ENCODE measurements around the gene TRANK1. TPM values are rescaled to one million over a fixed set of nuclear protein-coding genes. Genes with fewer than 3 reads are reported as not detected.

Gene TRANK1
- polyA plus RNA-seq, 1 donor (not counting 4 experiments of a cell fraction or from before 2014, with no cell fraction given) = 3.2 TPM

DNA sequence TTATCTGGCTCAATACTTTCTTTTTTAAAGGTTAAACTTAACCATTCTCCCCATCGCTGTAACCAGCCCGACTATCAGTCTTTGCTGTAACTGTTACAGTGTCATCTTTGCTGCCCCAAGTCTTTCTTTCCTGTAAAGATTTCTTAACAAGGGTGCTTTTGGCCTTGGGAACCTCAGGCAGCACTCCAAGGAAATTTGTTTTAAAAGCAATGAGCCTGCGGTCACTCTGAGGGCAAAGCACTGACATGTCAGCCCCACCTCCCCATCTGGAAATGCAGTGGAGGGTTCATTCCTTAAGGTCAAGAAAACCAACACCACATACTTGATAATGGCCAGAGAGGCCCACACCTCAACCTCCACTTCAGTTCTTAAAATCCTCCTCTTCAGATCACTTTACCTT is 3.2 kb downstream of the TRANK1 start:
- FAIRE-seq = no peak
- H3K4me3 ChIP-seq (ENCODE audit: control insufficient read depth in 2 of 3, extremely low read depth in 1 of 3, insufficient read depth in 2 of 3, low read depth in 1 of 3, low read length in 3 of 3) = no peak overlapping the region
- TF ChIP-seq, protein P1, sequence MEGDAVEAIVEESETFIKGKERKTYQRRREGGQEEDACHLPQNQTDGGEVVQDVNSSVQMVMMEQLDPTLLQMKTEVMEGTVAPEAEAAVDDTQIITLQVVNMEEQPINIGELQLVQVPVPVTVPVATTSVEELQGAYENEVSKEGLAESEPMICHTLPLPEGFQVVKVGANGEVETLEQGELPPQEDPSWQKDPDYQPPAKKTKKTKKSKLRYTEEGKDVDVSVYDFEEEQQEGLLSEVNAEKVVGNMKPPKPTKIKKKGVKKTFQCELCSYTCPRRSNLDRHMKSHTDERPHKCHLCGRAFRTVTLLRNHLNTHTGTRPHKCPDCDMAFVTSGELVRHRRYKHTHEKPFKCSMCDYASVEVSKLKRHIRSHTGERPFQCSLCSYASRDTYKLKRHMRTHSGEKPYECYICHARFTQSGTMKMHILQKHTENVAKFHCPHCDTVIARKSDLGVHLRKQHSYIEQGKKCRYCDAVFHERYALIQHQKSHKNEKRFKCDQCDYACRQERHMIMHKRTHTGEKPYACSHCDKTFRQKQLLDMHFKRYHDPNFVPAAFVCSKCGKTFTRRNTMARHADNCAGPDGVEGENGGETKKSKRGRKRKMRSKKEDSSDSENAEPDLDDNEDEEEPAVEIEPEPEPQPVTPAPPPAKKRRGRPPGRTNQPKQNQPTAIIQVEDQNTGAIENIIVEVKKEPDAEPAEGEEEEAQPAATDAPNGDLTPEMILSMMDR (optimal IDR thresholded peaks at IDR 0.05 in 1 of 3, IDR thresholded peaks at IDR 0.05 in 1 of 3, conservative IDR thresholded peaks at IDR 0.05 in 1 of 3; ENCODE audit: extremely low read depth in 1 of 3, insufficient read depth in 2 of 3, low read length in 3 of 3) = no peak
- TF ChIP-seq EZH2 (IDR thresholded peaks at IDR 0.05; ENCODE audit: low read length) = no peak
- no peak overlapping the region for H3K9ac ChIP-seq (ENCODE audit: control insufficient read depth, extremely low read depth, insufficient read depth, low read length)
- no peaks in the 10 kb centered on the region for H4K20me1 ChIP-seq (ENCODE audit: control insufficient read depth, extremely low read depth, insufficient read depth, low read length)
- no peak overlapping the region for H3K27ac ChIP-seq (ENCODE audit: control insufficient read depth, insufficient read depth, low read length)
- no peaks in the 10 kb centered on the region for H3K9me1 ChIP-seq (ENCODE audit: control insufficient read depth, extremely low read depth, insufficient read depth, low read length)
- dilution Hi-C loops (cut with MboI; ENCODE audit: extremely low pct_ligation_motif_present, low sequenced_read_pairs) = no loop called here
- no peaks in the 10 kb centered on the region for H3K9me3 ChIP-seq (ENCODE audit: control insufficient read depth, low read depth, low read length)
- H3K36me3 ChIP-seq (ENCODE audit: control insufficient read depth in 2 of 2, extremely low read depth in 1 of 2, insufficient read depth in 2 of 2, low read length in 2 of 2) = no peaks in the 10 kb centered on the region
- no peaks in the 10 kb centered on the region for H3K79me2 ChIP-seq (ENCODE audit: control insufficient read depth, insufficient read depth, low read length)
- peaks cover 12% of the 10 kb centered on the region for H3K4me1 ChIP-seq (ENCODE audit: control insufficient read depth, extremely low read depth, insufficient read depth, low read length)
- no peak overlapping the region for H2AFZ ChIP-seq (ENCODE audit: control insufficient read depth, low read length)
- DNase-seq (ENCODE audit: low read depth, low spot score) = no peak
- H3K4me2 ChIP-seq (ENCODE audit: control insufficient read depth, extremely low read depth, insufficient read depth, low read depth, low read length) = no peak overlapping the region
- peaks cover 7% of the 10 kb centered on the region for H3K27me3 ChIP-seq (ENCODE audit: control insufficient read depth, extremely low read depth, insufficient read depth, low read length)

DNA sequence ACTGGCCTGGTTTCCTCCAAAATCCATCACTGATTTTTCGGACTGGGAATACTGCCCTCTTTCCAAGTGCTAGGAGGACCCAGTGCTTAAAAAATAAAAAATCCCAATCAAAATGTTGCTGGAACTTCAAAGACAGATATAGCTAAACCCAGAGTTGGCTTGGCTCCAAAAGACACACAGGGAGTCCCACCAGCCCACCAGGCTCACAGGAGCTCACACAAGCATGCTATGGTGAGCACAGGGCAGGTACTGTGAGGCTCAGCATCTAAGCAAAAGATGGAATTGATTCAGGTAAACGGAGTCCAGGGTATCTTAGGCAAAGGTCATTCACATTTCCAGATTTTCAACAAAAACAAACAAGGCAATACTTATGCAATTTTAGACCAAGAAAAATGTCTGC is 3.7 kb downstream of the TRANK1 start:
- DNase-seq (ENCODE audit: low read depth, low spot score) (no peak), FAIRE-seq (no peak)
- dilution Hi-C loops (cut with MboI; ENCODE audit: extremely low pct_ligation_motif_present, low sequenced_read_pairs) = no loop called here
- H3K9me1 ChIP-seq (ENCODE audit: control insufficient read depth, extremely low read depth, insufficient read depth, low read length) = no peaks in the 10 kb centered on the region
- peaks cover 7% of the 10 kb centered on the region for H3K27me3 ChIP-seq (ENCODE audit: control insufficient read depth, extremely low read depth, insufficient read depth, low read length)
- no peak overlapping the region for H2AFZ ChIP-seq (ENCODE audit: control insufficient read depth, low read length)
- no peak overlapping the region for H3K9ac ChIP-seq (ENCODE audit: control insufficient read depth, extremely low read depth, insufficient read depth, low read length)
- H3K9me3 ChIP-seq (ENCODE audit: control insufficient read depth, low read depth, low read length) = no peaks in the 10 kb centered on the region
- H4K20me1 ChIP-seq (ENCODE audit: control insufficient read depth, extremely low read depth, insufficient read depth, low read length) = no peaks in the 10 kb centered on the region
- no peak overlapping the region for H3K4me3 ChIP-seq (ENCODE audit: control insufficient read depth in 2 of 3, extremely low read depth in 1 of 3, insufficient read depth in 2 of 3, low read depth in 1 of 3, low read length in 3 of 3)
- peaks cover 12% of the 10 kb centered on the region for H3K4me1 ChIP-seq (ENCODE audit: control insufficient read depth, extremely low read depth, insufficient read depth, low read length)
- TF ChIP-seq, protein P1 (optimal IDR thresholded peaks at IDR 0.05 in 1 of 3, IDR thresholded peaks at IDR 0.05 in 1 of 3, conservative IDR thresholded peaks at IDR 0.05 in 1 of 3; ENCODE audit: extremely low read depth in 1 of 3, insufficient read depth in 2 of 3, low read length in 3 of 3) = no peak
- TF ChIP-seq EZH2 (IDR thresholded peaks at IDR 0.05; ENCODE audit: low read length) = no peak
- H3K27ac ChIP-seq (ENCODE audit: control insufficient read depth, insufficient read depth, low read length) = no peak overlapping the region
- no peaks in the 10 kb centered on the region for H3K36me3 ChIP-seq (ENCODE audit: control insufficient read depth in 2 of 2, extremely low read depth in 1 of 2, insufficient read depth in 2 of 2, low read length in 2 of 2)
- no peak overlapping the region for H3K4me2 ChIP-seq (ENCODE audit: control insufficient read depth, extremely low read depth, insufficient read depth, low read depth, low read length)
- no peaks in the 10 kb centered on the region for H3K79me2 ChIP-seq (ENCODE audit: control insufficient read depth, insufficient read depth, low read length)

Measured in keratinocyte (primary cell).